K562 (cell line): ENCODE measurements around the gene ITGA1. TPM values are rescaled to one million over a fixed set of nuclear protein-coding genes. Genes with fewer than 3 reads are reported as not detected.

Experiments used
- ATF7 ChIP-seq: fragments of 450-650 bp; IDR thresholded peaks from 2 replicates; pipeline ENCODE4 v1.7.1; 2014; ENCODE audit warnings: mild to moderate bottlenecking, moderate library complexity
- HDAC8 ChIP-seq: fragments of 450-650 bp; IDR thresholded peaks from 2 replicates; pipeline ENCODE4 v1.6.1; 2016; ENCODE audit warnings: mild to moderate bottlenecking, missing genetic modification characterization, moderate library complexity, missing compliant biosample characterization
- HMG20A ChIP-seq: fragments of 450-650 bp; formaldehyde crosslinking; conservative IDR thresholded peaks from 2 replicates; pipeline ENCODE4 v1.4.0; 2020; ENCODE audit warnings: mild to moderate bottlenecking, mixed read lengths
- ID3 ChIP-seq, 2 experiments: fragments of 250-450 bp in 1 of 2; fragments of 450-650 bp in 1 of 2; sonication (Bioruptor Pico) in 1 of 2; IDR thresholded peaks; 2 replicates each; pipeline versions ENCODE4 v1.6.1 to v1.8.0; 2016 to 2021; ENCODE audit warnings: mild to moderate bottlenecking in 2 of 2, moderate library complexity in 2 of 2, missing compliant biosample characterization in 1 of 2, missing genetic modification characterization in 1 of 2
- KLF1 ChIP-seq: fragments of 450-650 bp; IDR thresholded peaks from 2 replicates; pipeline ENCODE4 v1.6.1; 2016; ENCODE audit warnings: missing genetic modification characterization, missing compliant biosample characterization
- L3MBTL2 ChIP-seq: fragments of 450-650 bp; IDR thresholded peaks from 2 replicates; pipeline ENCODE4 v1.6.1; 2016; ENCODE audit warnings: mild to moderate bottlenecking, moderate library complexity
- MEF2A ChIP-seq: IDR thresholded peaks from 2 replicates; pipeline ENCODE4 v1.6.1; 2011; ENCODE audit warnings: low read depth, mild to moderate bottlenecking, low read length, moderate library complexity; ENCODE audit not compliant: control insufficient read depth
- NCOA4 ChIP-seq: fragments of 450-650 bp; IDR thresholded peaks from 2 replicates; pipeline ENCODE4 v1.6.1; 2018; ENCODE audit warnings: mild to moderate bottlenecking; ENCODE audit not compliant: partially characterized antibody
- NR2C2 ChIP-seq, 2 experiments: fragments of 200-800 bp in 1 of 2; sonication (Bioruptor generic) in 1 of 2; sonication (generic) in 1 of 2; formaldehyde crosslinking in 1 of 2; IDR thresholded peaks; 2 replicates each; pipeline versions ENCODE4 v1.6.1 to v1.8.0; 2016 to 2022; ENCODE audit warnings: mild to moderate bottlenecking in 1 of 2, missing compliant biosample characterization in 1 of 2, missing genetic modification characterization in 1 of 2, missing genetic modification reagents in 1 of 2
- RBM15 ChIP-seq: fragments of 200-400 bp; formaldehyde crosslinking; IDR thresholded peaks from 2 replicates; pipeline ENCODE4 v1.6.1; 2018; ENCODE audit warnings: mild to moderate bottlenecking, low read length, moderate library complexity; ENCODE audit not compliant: insufficient read depth
- RFX1 ChIP-seq: fragments of 450-650 bp; IDR thresholded peaks from 2 replicates; pipeline ENCODE4 v1.6.1; 2016; ENCODE audit warnings: mild to moderate bottlenecking, moderate library complexity
- SUPT5H ChIP-seq: fragments of 450-650 bp; IDR thresholded peaks from 2 replicates; pipeline ENCODE4 v1.6.1; 2016
- TCF3 ChIP-seq: sonication (generic); formaldehyde crosslinking; IDR thresholded peaks from 2 replicates; pipeline ENCODE4 v1.4.0; 2020; ENCODE audit warnings: mild to moderate bottlenecking, missing genetic modification reagents
- TCF7 ChIP-seq: sonication (generic); IDR thresholded peaks from 2 replicates; pipeline ENCODE4 v1.6.1; 2016; ENCODE audit warnings: antibody characterized with exemption, borderline replicate concordance
- USF1 ChIP-seq: sonication (generic); formaldehyde crosslinking; IDR thresholded peaks from 2 replicates; pipeline ENCODE4 v1.9.0; 2022; ENCODE audit warnings: mild to moderate bottlenecking, missing genetic modification reagents
- ZMIZ1 ChIP-seq, 2 experiments: fragments of 150-350 bp in 1 of 2; IDR thresholded peaks; 2 replicates each; pipeline ENCODE4 v1.6.1; 2012 to 2016; ENCODE audit warnings: low read depth in 2 of 2, low read length in 2 of 2, mild to moderate bottlenecking in 1 of 2, moderate library complexity in 1 of 2
- ZNF140 ChIP-seq: fragments of 250-450 bp; sonication (Bioruptor Pico); IDR thresholded peaks from 2 replicates; pipeline ENCODE4 v1.8.0; 2021; ENCODE audit warnings: moderate library complexity, mild to moderate bottlenecking, inconsistent platforms
- ZNF253 ChIP-seq: fragments of 250-450 bp; sonication (Bioruptor Pico); conservative IDR thresholded peaks from 2 replicates; pipeline ENCODE4 v1.6.1; 2021; ENCODE audit warnings: mild to moderate bottlenecking
- ZNF316 ChIP-seq: fragments of 450-650 bp; IDR thresholded peaks from 2 replicates; pipeline ENCODE4 v1.6.1; 2016
- ZNF436 ChIP-seq: fragments of 250-450, 450-650 bp; sonication (Bioruptor Pico); formaldehyde crosslinking; IDR thresholded peaks from 2 replicates; pipeline ENCODE4 v1.7.0; 2020; ENCODE audit warnings: mild to moderate bottlenecking
- ZNF512 ChIP-seq: IDR thresholded peaks from 2 replicates; pipeline ENCODE4 v1.6.1; 2016; ENCODE audit warnings: missing genetic modification characterization, missing compliant biosample characterization
- ZNF717 ChIP-seq: fragments of 250-450 bp; sonication (Bioruptor Pico); IDR thresholded peaks from 2 replicates; pipeline ENCODE4 v1.5.0; 2021
- polyA plus RNA-seq, 8 experiments: library from polyadenylated mRNA; depleted of rRNA in 4 of 8; stranded (reverse) in 5 of 8; unstranded in 3 of 8; fragments of >200 nt; fragmentation: Nextera tagmentation in 2 of 8; fragmentation: Illumina TruSeq in 1 of 8; extraction: Ambion mirVana in 2 of 8; extraction: Trizol in 1 of 8; gene quantifications; 2 replicates each; pipeline versions ENCODE4 v1.2.1 to v1.2.3, GENCODE V29; 2011 to 2014; ENCODE audit warnings: inconsistent platforms in 1 of 8, missing spikeins in 1 of 8
- total RNA-seq, 7 experiments: library from RNA; depleted of rRNA in 6 of 7; stranded (reverse); fragments of >200 nt in 6 of 7; fragmentation: Illumina TruSeq in 2 of 7; extraction: Trizol in 2 of 7; gene quantifications; 2 replicates each; pipeline versions ENCODE4 v1.2.1 to v1.2.3, GENCODE V29; 2011 to 2021; ENCODE audit warnings: low replicate concordance in 1 of 7

Gene ITGA1
- total and polyA plus RNA-seq, 9 of the 15 experiments (the other 6 are each of a cell fraction or from before 2014, with no cell fraction given) = 0.04 to 0.22 TPM; not detected in 7

- TF ChIP-seq ZMIZ1 (IDR thresholded peaks at IDR 0.05; ENCODE audit: low read depth in 2 of 2, low read length in 2 of 2) = no peak
- TF ChIP-seq USF1 = peak; percentile 34; the same call in 1 of the 2 replicates
- peak; percentile 39; the same call in 1 of the 2 replicates for TF ChIP-seq SUPT5H
- no peak for TF ChIP-seq KLF1 (tag)
- no peak for TF ChIP-seq ZNF512 (tag)
- TF ChIP-seq HDAC8 (tag) = no peak
- no peak for TF ChIP-seq ATF7
- TF ChIP-seq TCF7 = no peak
- TF ChIP-seq NCOA4 = no peak
- TF ChIP-seq HMG20A (CRISPR knock-in tag) = no peak
- TF ChIP-seq RFX1 = no peak
- TF ChIP-seq L3MBTL2 = peak; percentile 77
- TF ChIP-seq NR2C2 (CRISPR knock-in tag; IDR thresholded peaks at IDR 0.05) = no peak
- TF ChIP-seq NR2C2 (tag; IDR thresholded peaks at IDR 0.05) = peak; percentile 62; the same call in 1 of the 2 replicates
- TF ChIP-seq TCF3 (CRISPR knock-in tag) = no peak
- no peak for TF ChIP-seq ZNF717 (CRISPR knock-in tag)
- no peak for TF ChIP-seq RBM15
- peak; percentile 91 for TF ChIP-seq ZNF316
- TF ChIP-seq ZNF436 (CRISPR knock-in tag) = no peak
- no peak for TF ChIP-seq MEF2A
- no peak for TF ChIP-seq ZNF140 (CRISPR knock-in tag)
- no peak for TF ChIP-seq ID3 (CRISPR knock-in tag; IDR thresholded peaks at IDR 0.05)
- no peak for TF ChIP-seq ID3 (tag; IDR thresholded peaks at IDR 0.05)
- TF ChIP-seq ZNF253 (CRISPR knock-in tag) = no peak
Measured at GRCh38 chr5:52800394-52801213, 12.9 kb downstream of the ITGA1 start (continued).
